Vagina (tissue), 2 donors: ENCODE measurements around the gene MAP7. TPM values are rescaled to one million over a fixed set of nuclear protein-coding genes. Genes with fewer than 3 reads are reported as not detected.
"Not testable (repeated sequence)": the region's sequence is repeated elsewhere in the genome, so short reads cannot be mapped to it uniquely, and the experiment has no call there.

Source experiments
- DNase-seq, 2 donors: peaks; one replicate each; pipeline ENCODE4 v3.0.0-alpha.2; 2017; ENCODE audit errors: extremely low spot score in 2 of 2
- H3K27ac ChIP-seq: fragments of 200-600 bp; sonication (generic); one replicate; pipeline ENCODE4 v1.5.1; 2019
- H3K27me3 ChIP-seq: fragments of 200-600 bp; sonication (generic); one replicate; pipeline ENCODE4 v1.5.1; 2019
- H3K36me3 ChIP-seq, 2 donors: fragments of 200-600 bp; sonication (generic); one replicate each; pipeline ENCODE4 v1.5.1; 2017 to 2019
- H3K4me1 ChIP-seq: fragments of 200-600 bp; sonication (generic); one replicate; pipeline ENCODE4 v1.5.1; 2019
- H3K4me3 ChIP-seq, 2 donors: fragments of 200-600 bp; sonication (generic); 1 replicate in 1 of 2; 2 replicates in 1 of 2; pipeline ENCODE4 v1.5.1; 2016 to 2019
- H3K9me3 ChIP-seq: fragments of 200-600 bp; sonication (generic); one replicate; pipeline ENCODE4 v1.5.1; 2019
- POLR2A ChIP-seq, 2 donors: fragments of 450-650 bp; IDR thresholded peaks; one replicate each; pipeline ENCODE4 v1.6.1; 2017; ENCODE audit warnings: antibody characterized with exemption in 2 of 2, mild to moderate bottlenecking in 2 of 2, moderate library complexity in 2 of 2
- POLR2AphosphoS5 ChIP-seq, 2 donors: sonication (generic); formaldehyde crosslinking; IDR thresholded peaks; one replicate each; pipeline ENCODE4 v1.9.0; 2017; ENCODE audit warnings: antibody characterized with exemption in 2 of 2, mild to moderate bottlenecking in 2 of 2, low read depth in 1 of 2; ENCODE audit not compliant: insufficient read depth in 1 of 2
- intact Hi-C: fragments of 100-400 bp; cut with DNase I; formaldehyde crosslinking; loops from one replicate; pipeline ENCODE4 v1.15.1; 2023
- total RNA-seq: library from RNA; depleted of rRNA; stranded (reverse); fragments of >200 nt; gene quantifications from one replicate; pipeline ENCODE4 v1.2.3, GENCODE V29; 2016
- TF ChIP-seq, protein P1 (sequence below), 3 experiments: fragments of 450-650 bp in 2 of 3; fragments of 200-600 bp in 1 of 3; sonication (generic) in 1 of 3; IDR thresholded peaks; one replicate each; pipeline ENCODE4 v1.5.1; 2017 to 2019; ENCODE audit warnings: antibody characterized with exemption in 3 of 3, mild to moderate bottlenecking in 2 of 3, moderate library complexity in 2 of 3

MAP7 gene
- total RNA-seq, 1 donor from 2014 or later = 9.3 TPM

DNA sequence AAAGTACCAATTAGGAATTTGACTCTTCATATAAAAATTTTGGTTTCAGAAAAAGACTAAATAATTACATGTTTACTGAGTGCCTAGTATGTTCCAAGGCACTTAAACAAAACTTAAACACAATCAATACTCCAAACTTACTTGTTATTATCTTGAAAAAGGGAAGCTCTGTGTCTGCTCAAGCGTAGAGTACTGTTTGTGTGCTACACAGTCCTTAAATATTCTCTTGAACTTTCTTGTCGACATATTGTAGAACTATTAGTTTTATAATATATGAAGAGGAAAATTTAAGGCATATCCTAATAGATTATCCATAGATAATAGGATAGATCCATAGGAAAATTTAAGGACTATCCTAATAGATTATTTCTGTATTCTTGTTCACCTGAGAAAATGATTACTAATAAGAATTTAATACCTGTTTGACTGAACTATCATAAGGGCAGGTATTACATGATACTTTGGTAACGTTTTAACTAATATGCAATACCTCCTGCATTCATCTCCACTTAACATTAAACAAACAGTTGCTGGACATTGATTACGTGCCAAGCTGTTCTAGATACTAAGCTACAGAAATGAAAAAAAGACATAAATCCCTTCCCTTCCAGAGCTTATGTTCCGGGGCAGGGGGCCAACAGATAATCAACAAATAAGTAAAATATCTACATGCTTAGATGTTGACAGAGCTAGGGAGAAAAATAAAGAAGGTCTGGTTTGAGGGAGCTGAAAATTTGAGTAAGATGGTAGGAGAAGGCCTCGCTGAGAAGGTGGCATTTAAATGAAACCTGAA, 145.4 kb downstream of the MAP7 start:
- Histone ChIP-seq H3K4me1 (no peaks in the 10 kb centered on the region), H3K9me3 (no peaks in the 10 kb centered on the region), H3K27me3 (no peaks in the 10 kb centered on the region), H3K36me3 (no peaks in the 10 kb centered on the region), H3K27ac (no peak overlapping the region), H3K4me3 (no peak overlapping the region)
- no peak for DNase-seq
- intact Hi-C loops = no loop called here
- TF ChIP-seq, protein P1, sequence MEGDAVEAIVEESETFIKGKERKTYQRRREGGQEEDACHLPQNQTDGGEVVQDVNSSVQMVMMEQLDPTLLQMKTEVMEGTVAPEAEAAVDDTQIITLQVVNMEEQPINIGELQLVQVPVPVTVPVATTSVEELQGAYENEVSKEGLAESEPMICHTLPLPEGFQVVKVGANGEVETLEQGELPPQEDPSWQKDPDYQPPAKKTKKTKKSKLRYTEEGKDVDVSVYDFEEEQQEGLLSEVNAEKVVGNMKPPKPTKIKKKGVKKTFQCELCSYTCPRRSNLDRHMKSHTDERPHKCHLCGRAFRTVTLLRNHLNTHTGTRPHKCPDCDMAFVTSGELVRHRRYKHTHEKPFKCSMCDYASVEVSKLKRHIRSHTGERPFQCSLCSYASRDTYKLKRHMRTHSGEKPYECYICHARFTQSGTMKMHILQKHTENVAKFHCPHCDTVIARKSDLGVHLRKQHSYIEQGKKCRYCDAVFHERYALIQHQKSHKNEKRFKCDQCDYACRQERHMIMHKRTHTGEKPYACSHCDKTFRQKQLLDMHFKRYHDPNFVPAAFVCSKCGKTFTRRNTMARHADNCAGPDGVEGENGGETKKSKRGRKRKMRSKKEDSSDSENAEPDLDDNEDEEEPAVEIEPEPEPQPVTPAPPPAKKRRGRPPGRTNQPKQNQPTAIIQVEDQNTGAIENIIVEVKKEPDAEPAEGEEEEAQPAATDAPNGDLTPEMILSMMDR (IDR thresholded peaks at IDR 0.05) = no peak
- no peak for TF ChIP-seq POLR2AphosphoS5 (IDR thresholded peaks at IDR 0.05; ENCODE audit: insufficient read depth in 1 of 2, low read depth in 1 of 2)
- TF ChIP-seq POLR2A (IDR thresholded peaks at IDR 0.05) = no peak

DNA sequence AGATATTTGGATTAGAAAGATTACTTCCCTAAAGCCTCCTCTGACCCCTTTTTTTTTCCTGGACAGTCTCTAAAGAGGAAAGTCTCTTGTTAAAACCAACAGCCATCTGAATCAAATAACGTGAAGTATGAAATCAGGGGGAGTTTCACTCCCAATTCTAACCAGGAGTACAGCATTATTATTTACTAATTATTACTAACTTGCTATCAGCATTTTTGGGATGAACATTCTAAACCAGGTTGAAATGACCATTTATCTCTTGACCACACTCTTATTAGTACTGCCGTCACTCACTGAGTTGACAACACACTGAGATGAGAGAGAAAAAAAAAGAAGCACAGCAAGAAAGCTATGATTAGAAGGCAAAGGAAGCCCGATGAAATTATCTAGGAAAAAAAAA, 146.2 kb downstream of the MAP7 start:
- Histone ChIP-seq H3K9me3 (no peaks in the 10 kb centered on the region), H3K36me3 (no peaks in the 10 kb centered on the region), H3K27ac (no peak overlapping the region), H3K27me3 (no peaks in the 10 kb centered on the region), H3K4me1 (no peaks in the 10 kb centered on the region), H3K4me3 (no peak overlapping the region)
- no peak for DNase-seq
- intact Hi-C loops = no loop called here
- TF ChIP-seq POLR2A (IDR thresholded peaks at IDR 0.05) (no peak), POLR2AphosphoS5 (IDR thresholded peaks at IDR 0.05; ENCODE audit: insufficient read depth in 1 of 2, low read depth in 1 of 2) (no peak)
- TF ChIP-seq, protein P1 (IDR thresholded peaks at IDR 0.05) = no peak

DNA sequence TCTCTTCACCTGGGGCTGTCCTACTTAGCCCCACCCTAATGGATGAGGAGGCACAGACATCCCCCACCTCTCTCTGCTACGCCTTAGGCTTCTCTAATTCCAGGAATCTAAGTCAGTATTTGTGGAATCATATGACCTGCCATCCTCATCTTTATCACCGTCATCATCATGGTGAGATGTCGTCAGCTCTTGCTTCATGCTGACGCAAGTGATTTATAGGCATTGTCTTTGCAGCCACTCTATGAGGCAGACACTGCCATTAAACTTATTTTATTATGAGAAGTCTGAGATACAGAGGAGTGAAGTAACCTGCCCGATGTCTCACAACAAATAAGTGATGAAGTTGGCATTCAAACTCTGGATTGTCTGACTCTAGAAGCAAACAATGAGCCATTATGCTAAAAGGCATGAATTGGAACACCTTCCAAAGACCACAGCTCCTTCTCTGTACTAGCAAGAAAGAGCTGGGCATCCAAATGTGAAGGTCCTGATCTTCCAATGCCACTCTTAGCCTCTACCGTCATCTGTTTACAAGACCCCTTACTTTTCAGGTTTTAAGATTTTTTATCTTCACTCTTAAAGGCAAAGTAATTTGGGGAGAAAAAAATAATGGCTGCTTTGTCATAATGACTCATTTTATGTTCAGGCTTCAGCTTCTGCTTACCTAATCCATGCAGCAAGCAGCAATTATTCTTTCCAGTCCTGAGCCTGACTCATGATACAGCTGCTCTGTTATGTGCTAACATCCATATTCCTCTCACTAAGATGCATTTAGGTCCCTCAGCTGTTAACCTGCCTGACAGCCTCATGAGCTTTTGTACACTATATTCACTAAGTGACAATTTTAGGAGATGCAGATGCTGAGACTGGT, 146.9 kb downstream of the MAP7 start:
- Histone ChIP-seq H3K27me3 (no peaks in the 10 kb centered on the region), H3K4me3 (no peak overlapping the region), H3K36me3 (no peaks in the 10 kb centered on the region), H3K9me3 (no peaks in the 10 kb centered on the region), H3K4me1 (no peaks in the 10 kb centered on the region), H3K27ac (no peak overlapping the region)
- intact Hi-C loops = no loop called here
- TF ChIP-seq, protein P1 (IDR thresholded peaks at IDR 0.05) = no peak
- TF ChIP-seq POLR2AphosphoS5 (IDR thresholded peaks at IDR 0.05; ENCODE audit: insufficient read depth in 1 of 2, low read depth in 1 of 2) (peak in 1 of 2 donors; percentile 16), POLR2A (IDR thresholded peaks at IDR 0.05) (no peak)
- no peak for DNase-seq

DNA sequence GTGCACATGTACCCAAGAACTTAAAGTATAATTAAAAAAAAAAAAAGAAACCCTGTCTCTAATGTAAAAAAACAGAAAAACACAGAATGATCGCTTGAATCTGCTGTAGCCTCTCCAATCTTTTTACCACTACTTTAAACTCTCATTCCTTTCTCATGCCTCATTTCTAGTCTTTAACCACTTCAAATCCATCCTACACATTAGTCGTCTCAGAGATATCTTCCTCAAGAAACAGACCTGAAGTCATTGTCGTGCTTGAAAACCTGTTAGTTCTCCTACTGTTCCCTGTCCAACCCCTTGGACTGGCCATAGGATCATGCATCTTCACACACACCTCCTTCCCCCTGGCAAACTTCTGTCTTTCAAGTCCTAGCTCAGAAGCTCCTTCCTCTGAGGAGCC, 148.5 kb downstream of the MAP7 start:
- no peaks in the 10 kb centered on the region for H3K36me3 ChIP-seq
- H3K27me3 ChIP-seq = no peaks in the 10 kb centered on the region
- no peak overlapping the region for H3K4me3 ChIP-seq
- DNase-seq = no peak
- no peaks in the 10 kb centered on the region for H3K4me1 ChIP-seq
- H3K27ac ChIP-seq = no peak overlapping the region
- TF ChIP-seq POLR2AphosphoS5 (IDR thresholded peaks at IDR 0.05; ENCODE audit: insufficient read depth in 1 of 2, low read depth in 1 of 2) = no peak
- TF ChIP-seq, protein P1 (IDR thresholded peaks at IDR 0.05) = no peak
- no peak for TF ChIP-seq POLR2A (IDR thresholded peaks at IDR 0.05)
- intact Hi-C loops = no loop called here
- H3K9me3 ChIP-seq = no peaks in the 10 kb centered on the region

DNA sequence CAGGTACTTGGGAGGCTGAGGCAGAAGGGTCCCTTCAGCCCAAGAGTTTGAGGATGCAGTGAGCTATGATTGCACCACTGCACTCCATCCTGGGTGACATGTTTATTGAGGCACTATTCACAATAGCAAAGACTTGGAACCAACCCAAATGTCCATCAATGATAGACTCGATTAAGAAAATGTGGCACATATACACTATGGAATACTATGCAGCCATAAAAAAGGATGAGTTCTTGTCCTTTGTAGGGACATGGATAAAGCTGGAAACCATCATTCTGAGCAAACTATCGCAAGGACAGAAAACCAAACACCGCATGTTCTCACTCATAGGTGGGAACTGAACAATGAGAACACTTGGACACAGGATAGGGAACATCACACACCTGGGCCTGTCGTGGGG, 149.0 kb downstream of the MAP7 start:
- H3K36me3 ChIP-seq, DNase-seq, intact Hi-C loops, H3K4me1 ChIP-seq, H3K27me3 ChIP-seq, H3K4me3 ChIP-seq, H3K27ac ChIP-seq, H3K9me3 ChIP-seq: not testable (repeated sequence)
